Gastrocnemius medialis (tissue), 4 donors: ENCODE results near the gene BSDC1. TPM values are rescaled to one million over a fixed set of nuclear protein-coding genes. Genes with fewer than 3 reads are reported as not detected.
"Not testable (repeated sequence)": the region's sequence is repeated elsewhere in the genome, so short reads cannot be mapped to it uniquely, and the experiment has no call there.

Experiments used
- ATAC-seq, 2 donors: fragments of 150-250 bp; one replicate each; pipeline ENCODE4 v1.9.1; 2016
- DNase-seq, 2 donors: peaks; one replicate each; pipeline ENCODE4 v3.0.0-alpha.2; 2019
- H3K27ac ChIP-seq, 4 donors: fragments of 200-600 bp; sonication (generic); 1 replicate in 1 of 4; 2 replicates in 3 of 4; pipeline ENCODE4 v1.5.1; 2016 to 2018; ENCODE audit warnings: mild to moderate bottlenecking in 2 of 4, moderate library complexity in 1 of 4
- H3K27me3 ChIP-seq, 3 donors: fragments of 200-600 bp; sonication (generic) in 2 of 3; 1 replicate in 1 of 3; 2 replicates in 2 of 3; pipeline versions ENCODE4 v1.5.1 to v1.6.0; 2016 to 2019; ENCODE audit warnings: mild to moderate bottlenecking in 1 of 3, moderate library complexity in 1 of 3
- H3K36me3 ChIP-seq, 2 donors: fragments of 200-600 bp; sonication (generic) in 1 of 2; one replicate each; pipeline ENCODE4 v1.5.1; 2017 to 2018
- H3K4me1 ChIP-seq, 2 donors: fragments of 200-600 bp; sonication (generic) in 1 of 2; one replicate each; pipeline ENCODE4 v1.5.1; 2016 to 2017; ENCODE audit warnings: mild to moderate bottlenecking in 2 of 2
- H3K4me3 ChIP-seq, 4 donors: fragments of 200-600 bp; sonication (generic) in 3 of 4; 1 replicate in 1 of 4; 2 replicates in 3 of 4; pipeline ENCODE4 v1.5.1; 2016 to 2019; ENCODE audit warnings: mild to moderate bottlenecking in 2 of 4
- H3K9me3 ChIP-seq, 3 donors: fragments of 200-600 bp; sonication (generic) in 2 of 3; 1 replicate in 1 of 3; 2 replicates in 2 of 3; pipeline ENCODE4 v1.5.1; 2016 to 2019
- CTCF ChIP-seq, 5 experiments: fragments of 450-650 bp in 3 of 5; fragments of 200-600 bp in 2 of 5; sonication (generic) in 2 of 5; IDR thresholded peaks in 4 of 5; conservative IDR thresholded peaks in 1 of 5; 1 replicate in 4 of 5; 2 replicates in 1 of 5; pipeline ENCODE4 v1.5.1; 2016 to 2019; ENCODE audit warnings: antibody characterized with exemption in 5 of 5, mild to moderate bottlenecking in 3 of 5, moderate library complexity in 3 of 5
- POLR2A ChIP-seq, 2 donors: fragments of 450-650 bp; IDR thresholded peaks; one replicate each; pipeline ENCODE4 v1.6.1; 2017; ENCODE audit warnings: antibody characterized with exemption in 2 of 2, mild to moderate bottlenecking in 2 of 2, moderate library complexity in 2 of 2
- in situ Hi-C, 4 donors: fragments of 200-750 bp; cut with MboI; loops; one replicate each; pipeline versions ENCODE4 v1.15.0 to v1.8.0; 2017; ENCODE audit warnings: low sequenced_read_pairs in 4 of 4
- intact Hi-C: fragments of 100-400 bp; cut with DNase I; formaldehyde crosslinking; loops from one replicate; pipeline ENCODE4 v1.15.1; 2023; ENCODE audit warnings: low total_unique reads
- total RNA-seq, 4 donors: library from RNA; depleted of rRNA; stranded (reverse); fragments of >200 nt; gene quantifications; one replicate each; pipeline versions ENCODE4 v1.1.0 to v1.2.3, GENCODE V29; 2016

The BSDC1 gene
- total RNA-seq, 4 donors from 2014 or later = 53.8 to 77.8 (median 62.1) TPM

GRCh38 chr1:32404946-32405345 lies 10.7 kb upstream of the BSDC1 start:
- ATAC-seq (no peak), DNase-seq (no peak)
- Histone ChIP-seq H3K27me3 (no peaks in the 10 kb centered on the region), H3K27ac (no peak overlapping the region), H3K4me3 (no peak overlapping the region), H3K4me1 (no peaks in the 10 kb centered on the region), H3K9me3 (no peaks in the 10 kb centered on the region), H3K36me3 (no peaks in the 10 kb centered on the region)
- in situ Hi-C loops (no loop called here), intact Hi-C loops (no loop called here)
- no peak for TF ChIP-seq POLR2A (IDR thresholded peaks at IDR 0.05)
- no peak for TF ChIP-seq CTCF (IDR thresholded peaks at IDR 0.05 in 4 of 5, conservative IDR thresholded peaks at IDR 0.05 in 1 of 5)

DNA sequence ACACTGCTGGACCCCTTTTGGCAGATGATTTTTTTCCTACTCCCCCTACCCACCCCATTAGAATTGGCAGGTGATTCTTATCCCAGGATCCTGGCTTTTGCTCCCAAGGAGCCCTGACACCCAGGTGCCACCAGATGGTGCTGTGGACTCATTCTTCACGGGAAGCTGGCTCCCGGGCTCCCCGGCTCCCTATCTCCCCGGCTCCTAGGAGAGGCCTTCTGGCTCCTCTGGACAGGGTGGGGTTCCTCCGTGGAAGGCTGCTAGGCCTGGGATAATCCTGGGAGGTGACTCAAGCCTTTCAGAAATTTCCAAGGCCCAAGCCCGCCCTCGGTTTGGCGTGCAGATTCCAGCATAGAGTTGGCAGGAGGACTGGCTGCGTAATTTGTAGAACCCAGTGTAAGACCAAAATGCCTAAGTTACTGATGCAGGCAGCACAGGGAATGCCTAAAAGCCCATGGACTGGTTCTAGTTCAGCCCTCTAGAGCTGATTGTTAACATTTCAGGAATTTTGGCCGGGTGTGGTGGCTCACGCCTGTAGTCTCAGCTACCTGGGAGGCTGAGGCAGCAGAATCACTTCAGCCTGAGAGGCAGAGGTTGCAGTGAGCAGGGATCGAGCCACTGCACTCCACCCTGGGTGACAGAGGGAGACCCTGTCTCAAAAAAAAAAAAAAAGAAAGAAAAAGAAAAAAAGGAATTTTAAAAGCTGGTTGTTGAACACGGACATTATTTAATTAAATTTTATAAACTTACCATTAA lies 6.8 kb upstream of the BSDC1 start:
- H3K36me3 ChIP-seq = no peaks in the 10 kb centered on the region
- no peaks in the 10 kb centered on the region for H3K9me3 ChIP-seq
- TF ChIP-seq CTCF (IDR thresholded peaks at IDR 0.05 in 4 of 5, conservative IDR thresholded peaks at IDR 0.05 in 1 of 5) = peak; percentile 79 to 95 (median 89)
- no peak for TF ChIP-seq POLR2A (IDR thresholded peaks at IDR 0.05)
- peak overlapping the region in 2 of 4 donors; percentile 7 to 25 for H3K4me3 ChIP-seq
- DNase-seq = peak; percentile 69 to 82
- intact Hi-C loops (loop anchor here (1.0 kb wide), 1 partner anchor 372 kb away; no protein-coding TSS in a partner anchor), in situ Hi-C loops (no loop called here)
- H3K4me1 ChIP-seq = no peaks in the 10 kb centered on the region
- H3K27me3 ChIP-seq = no peaks in the 10 kb centered on the region
- peak; percentile 89 to 93 for ATAC-seq
- peak overlapping the region in 3 of 4 donors; percentile 5 to 50 (median 22) for H3K27ac ChIP-seq

- intact Hi-C loops = no loop called here
- no peak overlapping the region for H3K27ac ChIP-seq
- H3K36me3 ChIP-seq = no peaks in the 10 kb centered on the region
- no peak for DNase-seq
- H3K4me1 ChIP-seq = peaks cover 5 to 9% of the 10 kb centered on the region in 2 donors
- TF ChIP-seq POLR2A (IDR thresholded peaks at IDR 0.05) (no peak), CTCF (IDR thresholded peaks at IDR 0.05 in 4 of 5, conservative IDR thresholded peaks at IDR 0.05 in 1 of 5) (no peak)
- in situ Hi-C loops = no loop called here
- no peak overlapping the region for H3K4me3 ChIP-seq
- H3K27me3 ChIP-seq = no peaks in the 10 kb centered on the region
- H3K9me3 ChIP-seq = no peaks in the 10 kb centered on the region
- ATAC-seq = no peak
These were observed 5.6 kb upstream of the BSDC1 start for GRCh38 chr1:32399843-32400242.

DNA sequence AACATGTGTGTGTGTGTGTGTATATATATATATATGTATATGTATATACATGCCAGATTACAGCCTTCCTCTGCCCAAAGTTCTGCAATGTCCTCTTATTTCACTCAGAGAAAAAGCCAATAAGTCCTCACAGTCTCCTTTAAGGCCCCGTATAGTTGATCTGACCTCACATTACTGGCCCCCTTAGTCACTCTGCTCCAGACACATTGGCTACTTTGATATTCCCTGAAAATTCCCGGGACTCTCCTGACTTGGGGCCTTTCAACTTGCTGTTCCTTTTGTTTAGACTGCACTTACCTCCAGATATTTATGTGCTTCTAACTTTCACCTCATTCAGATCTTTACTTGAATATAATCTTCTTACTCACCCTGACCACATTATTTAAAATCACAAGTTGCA lies 4.2 kb upstream of the BSDC1 start:
- no peak overlapping the region for H3K27ac ChIP-seq
- H3K36me3 ChIP-seq = no peaks in the 10 kb centered on the region
- ATAC-seq (no peak), DNase-seq (no peak)
- in situ Hi-C loops = no loop called here
- H3K9me3 ChIP-seq = no peaks in the 10 kb centered on the region
- TF ChIP-seq CTCF (IDR thresholded peaks at IDR 0.05 in 4 of 5, conservative IDR thresholded peaks at IDR 0.05 in 1 of 5) (no peak), POLR2A (IDR thresholded peaks at IDR 0.05) (no peak)
- no peak overlapping the region for H3K4me3 ChIP-seq
- intact Hi-C loops = no loop called here
- H3K4me1 ChIP-seq = peaks cover 8 to 12% of the 10 kb centered on the region in 2 donors
- no peaks in the 10 kb centered on the region for H3K27me3 ChIP-seq

GRCh38 chr1:32396524-32396923 lies 2.3 kb upstream of the BSDC1 start:
- H3K9me3 ChIP-seq, ATAC-seq, H3K4me3 ChIP-seq, DNase-seq, intact Hi-C loops, H3K27me3 ChIP-seq, in situ Hi-C loops, H3K27ac ChIP-seq: not testable (repeated sequence)
- Histone ChIP-seq H3K4me1 (peaks cover 24 to 31% of the 10 kb centered on the region in 2 donors), H3K36me3 (peaks cover 0 to 10% of the 10 kb centered on the region in 2 donors)
